Coronary artery (tissue), 2 donors: ENCODE results near the gene EAF2.

ENCODE experiments used
- DNase-seq: peaks from one replicate; pipeline ENCODE4 v3.0.0-alpha.2; 2017; ENCODE audit warnings: low spot score
- H3K27ac ChIP-seq, 2 donors: fragments of 200-600 bp; sonication (generic); one replicate each; pipeline ENCODE4 v1.5.1; 2016 to 2019
- H3K4me3 ChIP-seq: fragments of 200-600 bp; sonication (generic); 2 replicates; pipeline ENCODE4 v1.5.1; 2016; ENCODE audit warnings: mild to moderate bottlenecking, moderate library complexity
- TF ChIP-seq, protein P1 (sequence below): fragments of 200-600 bp; sonication (generic); IDR thresholded peaks from one replicate; pipeline ENCODE4 v1.5.1; 2019; ENCODE audit warnings: antibody characterized with exemption

The EAF2 gene

DNA sequence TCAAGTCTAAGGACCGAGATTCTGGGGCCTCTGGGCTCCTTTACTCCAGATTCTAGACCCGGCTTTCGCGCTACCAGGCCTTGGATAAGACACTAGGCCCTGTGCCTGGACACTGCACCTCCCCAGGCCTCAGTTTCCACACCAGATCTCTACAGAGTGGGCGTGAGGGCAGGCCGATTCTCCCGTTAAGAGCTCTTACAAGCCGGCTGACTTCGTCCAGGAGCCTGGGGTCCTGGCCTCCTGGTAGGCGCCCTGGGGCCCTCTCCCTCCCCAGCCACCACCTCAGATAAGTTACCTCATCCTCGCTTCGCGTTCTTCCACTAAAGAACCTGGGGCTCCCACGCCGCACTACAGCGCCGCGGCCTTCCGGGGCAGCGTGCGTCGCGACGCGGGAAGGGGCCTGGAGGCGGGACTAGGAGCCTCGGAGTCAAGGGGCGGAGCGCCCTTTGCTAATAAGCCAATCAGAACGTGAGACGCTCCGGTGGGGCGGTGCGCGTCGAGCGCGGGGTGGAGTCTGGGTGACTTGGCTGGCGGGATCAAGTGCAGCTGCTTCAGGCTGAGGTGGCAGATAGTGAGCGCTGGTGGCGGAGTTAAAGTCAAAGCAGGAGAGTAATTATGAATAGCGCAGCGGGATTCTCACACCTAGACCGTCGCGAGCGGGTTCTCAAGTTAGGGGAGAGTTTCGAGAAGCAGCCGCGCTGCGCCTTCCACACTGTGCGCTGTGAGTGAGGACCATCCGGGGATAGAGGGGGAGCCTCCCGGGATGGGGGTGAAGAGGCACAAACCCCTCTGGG is at the start of gene EAF2, which contains the start of gene IQCB1:
Gene EAF2, plus strand, starts transcription at position 539 of the 794 bp plus-strand sequence. Its CDS starts 77 bp downstream, at position 616.
Gene IQCB1, minus strand, starts transcription at position 390 of the 794 bp plus-strand sequence. CDS start 6,100 bp downstream, outside the sequence.
- TF ChIP-seq, protein P1, sequence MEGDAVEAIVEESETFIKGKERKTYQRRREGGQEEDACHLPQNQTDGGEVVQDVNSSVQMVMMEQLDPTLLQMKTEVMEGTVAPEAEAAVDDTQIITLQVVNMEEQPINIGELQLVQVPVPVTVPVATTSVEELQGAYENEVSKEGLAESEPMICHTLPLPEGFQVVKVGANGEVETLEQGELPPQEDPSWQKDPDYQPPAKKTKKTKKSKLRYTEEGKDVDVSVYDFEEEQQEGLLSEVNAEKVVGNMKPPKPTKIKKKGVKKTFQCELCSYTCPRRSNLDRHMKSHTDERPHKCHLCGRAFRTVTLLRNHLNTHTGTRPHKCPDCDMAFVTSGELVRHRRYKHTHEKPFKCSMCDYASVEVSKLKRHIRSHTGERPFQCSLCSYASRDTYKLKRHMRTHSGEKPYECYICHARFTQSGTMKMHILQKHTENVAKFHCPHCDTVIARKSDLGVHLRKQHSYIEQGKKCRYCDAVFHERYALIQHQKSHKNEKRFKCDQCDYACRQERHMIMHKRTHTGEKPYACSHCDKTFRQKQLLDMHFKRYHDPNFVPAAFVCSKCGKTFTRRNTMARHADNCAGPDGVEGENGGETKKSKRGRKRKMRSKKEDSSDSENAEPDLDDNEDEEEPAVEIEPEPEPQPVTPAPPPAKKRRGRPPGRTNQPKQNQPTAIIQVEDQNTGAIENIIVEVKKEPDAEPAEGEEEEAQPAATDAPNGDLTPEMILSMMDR: no peak
- peak within 1 kb of the TSS; percentile 76 to 87 for H3K27ac ChIP-seq
- H3K4me3 ChIP-seq: peak within 1 kb of the TSS; percentile 94
- DNase-seq: peak; percentile 97

DNA sequence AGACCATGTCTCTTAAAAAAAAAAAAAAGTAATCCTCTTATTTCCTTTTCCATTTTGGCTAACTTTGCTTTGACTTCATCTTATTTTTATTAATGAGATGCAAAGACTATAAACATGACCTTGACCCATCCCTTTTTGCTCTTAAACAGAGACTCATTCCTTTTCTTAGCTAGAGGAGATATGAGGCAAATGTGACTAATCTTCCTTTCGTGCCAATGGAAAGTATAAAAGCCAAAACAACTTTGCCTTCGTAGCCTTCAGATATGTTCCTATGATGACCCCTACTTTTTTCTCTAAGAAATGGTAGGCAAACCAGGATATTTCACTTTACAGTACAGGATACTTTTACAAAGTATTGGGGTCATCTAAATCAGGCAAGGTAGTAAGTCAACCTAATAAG is 48.5 kb upstream of the EAF2 start:
- TF ChIP-seq, protein P1: no peak
- Histone ChIP-seq H3K4me3 (no peak overlapping the region), H3K27ac (no peak overlapping the region)
- no peak for DNase-seq

DNA sequence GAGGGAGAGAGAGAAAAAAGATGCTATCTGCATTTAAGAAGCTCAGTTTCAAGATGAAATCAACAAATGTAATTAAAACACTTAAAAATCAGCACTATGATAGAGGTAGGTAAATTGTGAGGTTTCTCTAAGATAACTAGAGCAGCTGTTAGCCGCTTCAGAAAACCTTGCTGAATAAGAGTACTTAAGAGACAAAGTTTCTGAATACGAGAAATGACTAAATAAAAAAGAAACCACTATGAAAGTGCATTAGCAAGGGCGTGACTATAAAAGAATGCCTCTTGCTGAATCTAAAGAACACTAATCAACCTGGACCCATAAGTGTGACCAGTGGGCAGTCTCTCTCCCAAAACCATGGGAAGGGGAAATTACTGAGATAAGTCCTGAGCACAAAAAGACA is 41.9 kb upstream of the EAF2 start:
- no peak for DNase-seq
- Histone ChIP-seq H3K27ac (no peak overlapping the region), H3K4me3 (no peak overlapping the region)
- TF ChIP-seq, protein P1: no peak

DNA sequence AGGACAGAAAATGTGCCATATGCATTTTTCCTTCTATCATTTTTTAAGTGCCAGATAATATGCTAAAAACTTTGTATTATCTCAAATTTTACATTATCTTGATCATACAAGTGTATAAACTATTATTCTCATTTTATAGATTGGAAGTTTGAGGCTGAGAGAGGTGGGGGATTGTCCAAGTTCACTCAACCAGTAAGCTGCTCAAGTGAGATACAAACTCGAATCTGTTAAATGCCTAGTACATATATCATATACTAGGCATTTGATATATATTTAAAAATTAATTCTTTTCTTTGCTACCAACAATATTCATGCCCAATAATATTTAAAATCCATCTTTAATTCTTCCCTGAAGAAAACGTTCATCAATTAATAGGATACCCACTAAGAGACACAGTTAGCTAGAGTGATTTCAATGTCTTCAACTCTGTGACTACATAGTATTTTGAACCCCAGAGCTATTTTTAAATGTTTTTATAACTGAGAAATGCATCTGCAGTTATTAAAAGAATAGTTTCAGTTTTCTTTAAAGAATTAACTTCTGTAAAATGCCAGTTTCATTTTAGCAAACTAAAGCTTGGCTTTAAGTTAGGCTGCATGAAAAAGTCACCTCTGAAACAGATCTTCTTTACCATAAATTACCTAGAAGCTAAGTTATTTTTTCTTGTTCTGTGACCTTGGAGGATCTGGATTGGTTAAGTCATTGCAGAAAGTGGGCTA is 40.6 kb upstream of the EAF2 start:
- DNase-seq: no peak
- TF ChIP-seq, protein P1: no peak
- Histone ChIP-seq H3K4me3 (no peak overlapping the region), H3K27ac (no peak overlapping the region)

GRCh38 chr3:121796970-121797369 is 38.0 kb upstream of the EAF2 start:
- H3K27ac ChIP-seq: no peak overlapping the region

GRCh38 chr3:121800906-121801305 is 34.1 kb upstream of the EAF2 start:
- H3K27ac ChIP-seq: no peak overlapping the region
- TF ChIP-seq, protein P1: no peak
- no peak overlapping the region for H3K4me3 ChIP-seq
- DNase-seq: no peak

More at GRCh38 chr3:121796970-121797369, 38.0 kb upstream of the EAF2 start:
- no peak overlapping the region for H3K4me3 ChIP-seq
- TF ChIP-seq, protein P1: no peak
- no peak for DNase-seq
